NCI-H2227 (cell line): ENCODE data around the gene SEMG2.
A peak's percentile ranks its signal among the peaks of the same experiment; 100 is the strongest.

ENCODE experiments used
- DNase-seq: peaks from one replicate; lab custom pipeline; 2025; ENCODE audit not compliant: unreplicated experiment; lab: John Stamatoyannopoulos, UW

The SEMG2 gene

DNA sequence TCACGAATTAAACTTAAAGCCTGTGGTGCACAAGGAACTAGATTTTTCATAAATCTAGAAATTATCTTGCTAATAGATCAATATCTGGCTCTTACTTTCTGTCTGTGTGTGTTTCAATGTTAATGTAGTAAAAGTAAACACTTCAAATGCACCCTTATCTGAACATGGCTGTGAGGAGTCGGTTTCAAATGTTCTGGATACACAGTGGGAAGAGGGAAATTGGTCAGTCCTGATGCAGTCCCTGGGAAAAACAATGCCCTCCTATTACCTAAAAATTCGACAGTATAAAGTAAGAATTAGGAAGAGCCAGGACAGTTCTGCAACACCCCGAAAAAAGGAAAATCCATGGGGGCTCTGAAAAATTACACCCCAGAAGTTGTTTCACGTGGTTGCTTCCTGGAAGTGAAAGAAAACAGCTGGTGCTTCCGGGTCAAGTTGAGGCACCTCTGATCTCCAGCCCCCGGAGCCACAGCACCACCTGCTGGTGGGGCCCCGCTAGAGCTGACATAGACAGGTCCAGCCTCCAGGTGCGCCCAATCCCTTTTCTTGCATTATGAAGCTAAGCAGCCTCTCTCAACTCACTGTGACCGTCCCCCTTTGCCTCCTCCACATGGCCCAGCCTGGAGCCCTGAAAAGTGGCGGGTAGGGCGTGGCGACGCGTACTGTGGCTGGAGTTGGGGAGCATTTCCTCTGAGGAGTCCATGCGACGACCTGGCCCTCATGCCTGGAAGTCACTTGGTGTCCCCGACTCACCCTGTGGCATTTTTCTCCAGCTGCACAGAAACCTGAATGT lies 8.3 kb downstream of the SEMG2 start:
- DNase-seq, result peak; percentile 5

DNA sequence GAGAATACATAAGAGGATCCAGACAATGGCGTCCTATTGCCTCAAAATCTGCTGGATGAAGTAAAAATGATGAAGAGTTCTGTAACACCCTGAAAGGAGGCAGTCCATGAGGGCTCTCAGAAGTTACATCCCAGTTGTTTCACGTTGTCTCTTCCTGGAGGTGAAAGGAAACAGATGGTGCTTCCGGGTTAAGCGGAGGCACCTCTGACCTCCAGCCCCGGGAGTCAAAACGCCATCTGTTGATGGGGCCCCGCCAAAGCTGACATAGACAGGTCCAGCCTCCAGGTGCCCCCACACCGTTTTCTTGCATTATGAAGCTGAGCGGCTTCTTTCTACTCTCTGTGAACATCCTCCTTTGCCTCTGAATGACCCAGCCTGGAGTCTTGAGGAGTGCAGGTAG lies 9.5 kb downstream of the SEMG2 start:
- no peak for DNase-seq

DNA sequence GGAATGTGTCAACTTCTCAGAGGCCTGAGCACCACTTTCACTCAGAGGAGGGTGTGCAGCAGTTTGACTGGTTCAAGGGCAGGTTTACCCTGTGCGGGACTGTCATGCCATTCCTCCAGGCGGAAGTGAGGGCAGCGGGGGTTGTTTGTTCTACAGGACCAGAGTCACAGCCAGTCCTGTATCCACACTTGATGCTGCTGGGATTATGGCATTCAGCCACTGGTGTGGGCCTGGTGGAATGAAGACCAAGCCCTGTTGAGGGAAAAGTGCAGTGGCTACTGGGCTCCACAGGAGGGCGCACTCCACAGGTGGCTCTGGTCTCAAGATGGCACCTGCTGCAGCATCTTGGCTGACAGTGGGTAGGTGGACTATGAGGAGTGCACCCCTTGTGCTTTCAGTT lies 14.8 kb downstream of the SEMG2 start:
- no peak for DNase-seq

DNA sequence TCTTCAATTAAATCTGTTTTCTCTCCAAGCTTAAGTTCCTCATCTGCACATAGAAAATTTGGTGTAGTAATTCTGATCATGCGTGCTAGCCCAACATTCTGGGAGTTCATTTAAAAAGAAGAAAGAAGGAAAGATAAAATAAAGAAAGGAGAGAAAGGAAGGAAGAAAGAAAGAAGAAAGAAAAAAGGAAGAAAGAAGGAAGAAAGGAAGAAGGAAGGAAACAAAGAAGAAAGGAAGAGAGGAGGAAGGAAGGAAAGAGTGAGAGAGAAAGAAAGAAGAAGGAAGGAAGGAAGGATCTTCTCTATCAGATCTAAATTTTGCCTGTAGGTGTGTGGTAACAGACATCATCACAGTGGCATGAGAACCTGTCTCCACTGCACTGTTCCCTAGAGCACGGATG lies 17.0 kb downstream of the SEMG2 start:
- DNase-seq, result no peak

DNA sequence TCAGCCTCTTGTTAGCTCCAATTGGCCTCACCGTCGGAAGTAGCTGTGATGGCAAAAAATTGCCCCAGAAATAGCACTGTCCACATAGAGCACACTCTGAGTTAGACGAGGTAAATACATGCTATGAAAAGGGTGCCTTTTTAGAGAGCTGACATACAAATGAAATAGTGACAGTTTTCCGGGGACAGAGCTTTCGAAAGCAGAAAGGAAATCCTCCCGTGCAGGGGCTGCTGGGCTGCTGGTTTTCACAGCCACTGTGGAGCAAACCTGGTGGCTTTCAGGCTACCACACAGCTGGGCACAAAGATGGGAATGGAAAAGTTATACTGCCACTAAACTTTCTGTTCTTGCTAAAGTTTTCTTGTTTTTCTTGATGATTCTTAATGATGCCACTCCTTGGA lies 24.9 kb downstream of the SEMG2 start:
- no peak for DNase-seq

DNA sequence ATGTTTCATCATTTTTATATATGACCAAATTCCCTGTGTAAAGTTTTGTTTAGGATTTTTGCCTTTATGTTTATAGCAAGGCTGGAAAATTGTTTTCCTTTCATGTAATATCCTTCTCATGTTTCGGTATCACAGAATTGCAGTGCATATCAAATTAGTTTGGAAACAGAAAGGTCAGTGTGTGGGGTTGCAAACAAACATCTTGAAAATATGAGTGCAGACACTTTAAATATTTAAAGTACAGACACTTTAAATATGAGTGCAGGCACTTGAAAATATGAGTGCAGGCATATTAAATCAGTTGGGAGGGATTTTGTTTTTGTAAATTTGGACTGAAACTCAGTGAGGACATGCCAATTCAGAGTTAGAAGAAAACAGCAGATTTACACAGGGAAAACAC lies 26.7 kb downstream of the SEMG2 start:
- no peak for DNase-seq

DNA sequence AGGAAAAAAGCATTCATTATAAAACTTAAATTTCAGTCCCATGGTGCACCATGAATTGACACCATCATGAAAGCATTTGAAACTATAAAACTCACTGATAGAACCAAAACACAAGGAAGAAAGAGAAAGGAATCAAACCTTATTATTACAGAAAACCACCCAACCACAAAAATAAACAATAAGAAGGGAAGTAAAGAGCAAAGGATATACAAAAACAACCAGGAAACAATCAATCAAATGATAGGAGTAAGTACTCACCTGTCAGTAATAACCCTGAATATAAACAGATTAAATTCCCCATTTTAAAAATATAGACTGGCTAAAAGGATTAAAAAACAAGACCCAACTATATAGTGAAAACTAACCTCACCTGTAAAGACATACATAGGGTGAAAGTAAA lies 27.4 kb downstream of the SEMG2 start:
- no peak for DNase-seq

DNA sequence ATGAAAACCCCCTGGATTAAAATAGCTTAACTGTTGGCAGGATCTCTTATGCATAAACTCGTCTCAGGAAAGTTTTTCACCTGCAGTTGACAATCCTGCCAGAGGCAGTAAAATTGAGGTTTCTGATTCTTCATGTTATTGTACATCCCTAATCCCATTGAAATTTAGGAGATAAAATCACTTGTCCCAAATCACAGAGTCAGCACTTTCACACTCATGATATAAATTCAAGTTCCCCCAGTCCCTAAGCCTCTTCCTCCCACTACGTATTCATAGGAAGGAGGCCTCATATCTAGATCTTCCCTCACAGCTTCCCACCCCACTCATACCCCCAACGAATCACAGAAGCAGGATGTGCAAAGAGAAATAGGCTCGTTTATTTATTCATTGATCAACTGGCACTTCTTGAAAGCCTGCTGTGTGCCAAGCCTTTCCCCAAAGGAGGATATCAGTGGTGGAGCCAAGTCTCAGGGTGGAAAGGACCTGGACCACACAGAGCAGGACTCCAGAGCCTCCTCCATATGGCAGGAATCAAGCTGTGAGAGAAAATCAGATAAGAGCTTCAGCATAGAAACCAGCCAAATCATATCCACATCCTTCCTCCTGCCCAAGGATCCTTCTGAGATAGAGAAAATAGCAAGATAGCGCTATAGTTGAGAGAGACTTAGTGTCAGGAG lies 30.8 kb downstream of the SEMG2 start:
- DNase-seq, result no peak

DNA sequence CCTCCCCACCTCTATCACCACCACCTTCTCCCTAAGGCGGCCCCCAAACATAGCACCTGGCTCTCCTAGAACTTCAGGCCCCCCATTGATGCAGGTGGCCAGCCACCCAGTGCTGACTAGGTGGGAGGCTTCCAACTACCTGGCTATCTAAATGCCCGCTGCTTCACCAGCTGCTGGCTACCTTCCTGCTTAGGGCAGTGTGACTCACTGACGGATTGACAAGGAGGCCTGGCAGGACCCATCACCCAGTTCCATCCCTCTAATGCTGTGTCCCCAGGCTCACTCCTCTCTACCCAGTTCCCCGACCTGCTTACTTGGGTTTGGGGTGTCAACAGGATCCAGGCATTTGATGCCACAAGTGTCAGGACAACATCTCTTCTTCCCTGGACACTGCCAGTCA lies 32.1 kb downstream of the SEMG2 start:
- DNase-seq, result no peak

DNA sequence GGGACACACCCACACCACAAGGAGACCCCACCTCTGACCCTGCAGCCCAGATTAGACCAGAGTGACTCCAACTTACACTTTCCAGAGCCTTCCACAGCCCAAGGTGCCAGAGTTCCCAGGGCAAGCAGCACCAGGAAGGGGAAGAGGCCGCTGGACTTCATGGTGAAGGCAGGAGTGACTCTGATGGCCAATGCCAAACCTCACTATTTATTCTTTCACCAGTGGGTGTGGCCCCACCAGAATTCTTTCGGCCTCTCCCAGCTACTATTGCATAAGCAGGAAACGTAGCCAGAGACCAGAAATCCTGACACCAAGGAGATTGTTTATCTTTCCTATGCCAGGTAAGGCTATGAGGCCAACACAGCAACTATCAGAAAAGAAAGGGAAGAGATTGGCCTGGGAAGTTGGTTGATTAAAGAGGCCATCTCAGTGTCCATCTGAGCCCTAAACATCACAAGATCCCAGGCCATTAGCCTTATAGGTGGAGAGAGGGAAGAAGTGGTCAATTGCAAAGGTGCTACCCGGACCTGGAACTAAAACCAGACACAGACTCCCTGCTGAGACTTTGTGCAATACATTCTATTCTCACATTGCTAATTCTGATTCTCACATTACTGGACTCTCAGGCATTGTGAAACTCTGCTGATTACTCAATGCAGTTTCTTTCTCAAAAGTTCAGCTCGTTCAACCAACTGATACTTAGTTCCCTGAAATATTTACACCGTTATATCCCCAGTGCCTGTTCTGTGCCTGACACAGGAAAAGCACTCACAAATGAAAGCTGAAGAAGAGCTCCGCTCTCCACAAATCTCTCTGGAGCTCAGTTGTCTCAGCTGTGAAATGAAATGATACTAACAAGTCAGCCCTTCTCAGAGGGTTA lies 33.5 kb downstream of the SEMG2 start, which contains the start of gene SLPI:
TSS of gene SLPI (minus strand) at position 182 of the 880 bp plus-strand sequence. CDS start at position 161, 21 bp downstream.
- DNase-seq, result no peak

DNA sequence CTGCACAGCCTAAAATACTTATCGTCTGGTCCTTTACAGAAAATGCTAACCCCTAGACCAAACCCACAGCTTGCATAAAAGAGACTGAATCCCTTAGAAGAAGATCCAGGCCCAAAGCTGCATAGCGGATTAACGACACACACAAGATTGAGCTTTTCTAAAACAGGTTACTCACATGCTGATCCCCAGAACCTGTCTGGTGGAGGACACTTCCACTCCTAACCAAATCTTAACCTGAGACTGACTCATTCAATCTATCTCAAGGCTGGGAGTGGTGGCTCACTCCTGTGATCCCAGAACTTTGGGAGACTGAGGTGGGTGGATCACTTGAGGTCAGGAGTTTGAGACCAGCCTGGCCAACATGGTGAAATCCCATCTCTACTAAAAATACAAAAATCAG lies 36.0 kb downstream of the SEMG2 start:
- no peak for DNase-seq

DNA sequence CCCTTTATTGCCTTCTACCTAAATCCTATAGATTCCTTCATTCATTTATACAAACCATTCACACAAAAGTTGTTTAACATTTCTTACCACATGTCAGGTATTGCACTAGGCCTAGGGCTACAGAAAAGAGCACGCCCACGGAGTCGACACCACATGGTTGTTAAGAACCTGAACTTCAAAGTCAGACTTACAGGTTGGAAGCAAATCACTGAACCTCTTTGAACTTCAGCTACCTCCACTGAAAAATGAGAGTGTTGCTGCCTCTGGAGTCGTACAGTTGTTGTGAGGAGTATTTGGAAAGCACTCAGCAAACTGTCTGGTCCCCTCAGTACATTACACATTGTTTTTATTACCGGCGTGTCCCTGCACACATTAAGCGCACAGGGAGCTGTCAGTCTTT lies 36.5 kb downstream of the SEMG2 start:
- no peak for DNase-seq

DNA sequence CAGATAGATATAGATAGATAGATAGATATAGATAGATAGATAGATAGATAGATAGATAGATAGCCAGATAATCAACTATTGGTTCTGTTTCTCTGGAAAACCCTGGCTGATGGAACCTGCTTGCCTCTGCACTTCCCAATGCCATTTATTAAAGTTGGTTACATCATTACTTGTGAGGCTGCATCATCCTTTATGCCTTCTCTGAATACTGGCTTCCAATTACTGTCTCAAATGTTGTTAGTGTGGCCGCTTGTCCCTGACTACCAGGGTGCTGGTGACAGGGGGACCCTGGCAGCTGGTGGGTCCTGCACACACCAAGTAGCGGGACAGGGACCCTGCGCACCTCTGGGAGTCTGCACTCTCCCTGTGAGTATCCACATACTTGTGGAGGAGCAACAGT lies 37.1 kb downstream of the SEMG2 start:
- no peak for DNase-seq

DNA sequence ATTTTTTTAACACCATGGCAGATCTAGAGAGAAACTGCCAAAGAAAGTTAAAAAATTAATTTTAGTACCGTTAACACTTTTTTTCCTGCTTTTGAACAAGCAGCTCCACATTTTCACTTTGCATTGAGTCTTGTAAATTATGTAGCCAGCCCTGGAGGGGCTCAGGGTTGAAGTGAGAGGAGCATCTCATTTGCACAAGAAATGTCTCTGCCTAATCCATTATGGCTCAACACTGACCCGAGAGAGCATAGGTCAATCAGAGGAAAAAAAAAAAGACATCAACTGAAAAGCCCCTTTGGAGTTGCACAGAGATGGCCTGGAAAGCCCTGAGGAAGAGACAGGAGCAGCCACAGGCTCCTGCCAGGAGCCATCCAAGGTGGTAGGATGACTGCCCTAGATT lies 37.5 kb downstream of the SEMG2 start:
- no peak for DNase-seq

DNA sequence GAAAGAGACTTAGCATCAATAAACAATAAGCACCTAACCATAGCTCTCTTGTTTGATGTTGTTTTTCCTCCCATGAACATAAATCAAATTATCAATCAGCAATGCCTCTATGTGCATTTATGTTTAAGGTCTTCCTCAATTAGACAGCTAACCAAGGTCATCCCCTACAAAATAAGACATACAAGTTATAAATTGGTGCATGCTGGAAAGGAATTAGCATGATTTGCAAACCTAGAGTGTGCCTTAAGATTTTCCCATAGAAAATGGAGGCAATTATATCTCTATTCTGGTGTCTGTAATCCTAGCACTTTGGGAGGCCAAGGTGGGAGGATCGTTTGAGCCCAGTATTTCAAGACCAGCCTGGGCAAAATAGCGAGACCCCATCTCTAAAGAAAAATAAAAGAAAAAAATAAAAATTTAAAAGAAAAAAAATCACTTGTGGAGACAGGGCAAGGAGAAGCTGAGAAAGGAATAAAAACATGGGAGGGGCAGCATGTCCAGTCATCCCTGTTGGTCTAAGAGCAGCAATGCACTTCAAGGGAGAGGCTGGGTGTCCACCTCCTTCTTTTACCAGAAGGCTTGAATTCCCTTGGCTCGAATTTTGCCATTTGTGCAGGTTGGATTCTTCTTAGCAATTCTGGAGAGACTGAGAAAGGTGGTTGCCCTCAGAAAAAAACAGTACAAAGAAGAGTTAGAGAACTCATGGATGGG lies 42.5 kb downstream of the SEMG2 start:
- no peak for DNase-seq

DNA sequence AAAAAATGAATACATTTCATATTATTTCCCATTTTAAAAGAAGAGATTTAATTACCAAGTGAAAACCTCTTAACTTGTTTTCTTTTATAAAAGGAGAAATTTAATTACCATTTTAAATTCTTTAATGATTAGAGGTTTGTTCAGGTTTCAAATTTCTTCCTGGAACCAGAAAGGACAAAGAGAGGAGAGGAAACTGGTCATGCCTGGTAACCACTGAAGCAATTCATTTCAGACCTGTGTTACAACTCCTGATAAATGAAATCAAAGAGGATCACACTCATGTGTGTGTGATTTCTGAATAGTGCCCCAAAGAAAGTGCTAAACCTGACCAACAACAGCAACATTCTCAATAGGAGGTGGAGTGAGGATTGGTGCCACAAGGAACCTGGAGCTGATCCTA lies 45.8 kb downstream of the SEMG2 start:
- DNase-seq, result no peak

DNA sequence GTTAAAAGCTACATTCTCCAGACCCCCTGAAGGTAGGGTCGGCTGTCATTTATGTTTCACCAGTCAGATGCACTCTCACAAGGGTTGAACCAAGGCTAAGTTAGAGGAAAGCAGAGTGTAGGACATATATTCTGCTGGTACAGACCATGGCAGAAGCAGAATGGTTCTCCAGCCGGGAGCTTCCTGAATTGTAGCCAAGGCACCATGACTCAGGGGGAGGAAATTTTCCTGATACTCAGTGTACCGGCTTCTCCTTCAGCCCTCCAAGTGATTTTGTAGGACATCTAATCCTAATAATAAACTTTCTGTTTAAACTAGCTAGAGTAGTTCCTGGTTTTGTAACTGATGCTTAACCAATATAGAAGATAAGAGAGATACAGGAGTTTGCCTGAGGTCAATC lies 47.4 kb downstream of the SEMG2 start:
- DNase-seq, result no peak

DNA sequence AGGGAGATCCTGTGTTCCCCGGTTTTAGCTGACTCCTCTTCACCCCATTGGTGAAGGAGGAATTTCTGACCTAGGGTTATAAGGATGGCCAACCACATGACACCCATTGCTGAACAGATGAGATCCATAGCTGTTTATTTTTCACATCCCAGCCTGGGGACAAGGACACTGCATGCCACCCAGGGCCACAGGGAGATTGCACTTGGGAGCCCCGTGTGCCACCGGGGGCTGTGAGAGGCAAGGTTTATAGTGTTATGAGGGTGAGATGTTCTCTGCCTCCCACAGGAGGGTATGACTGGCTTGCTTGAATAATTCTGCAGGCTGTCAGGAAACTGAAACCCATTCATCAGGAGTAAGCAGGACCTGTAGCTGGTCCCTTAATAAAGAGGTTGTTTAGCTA lies 47.9 kb downstream of the SEMG2 start:
- DNase-seq, result no peak

DNA sequence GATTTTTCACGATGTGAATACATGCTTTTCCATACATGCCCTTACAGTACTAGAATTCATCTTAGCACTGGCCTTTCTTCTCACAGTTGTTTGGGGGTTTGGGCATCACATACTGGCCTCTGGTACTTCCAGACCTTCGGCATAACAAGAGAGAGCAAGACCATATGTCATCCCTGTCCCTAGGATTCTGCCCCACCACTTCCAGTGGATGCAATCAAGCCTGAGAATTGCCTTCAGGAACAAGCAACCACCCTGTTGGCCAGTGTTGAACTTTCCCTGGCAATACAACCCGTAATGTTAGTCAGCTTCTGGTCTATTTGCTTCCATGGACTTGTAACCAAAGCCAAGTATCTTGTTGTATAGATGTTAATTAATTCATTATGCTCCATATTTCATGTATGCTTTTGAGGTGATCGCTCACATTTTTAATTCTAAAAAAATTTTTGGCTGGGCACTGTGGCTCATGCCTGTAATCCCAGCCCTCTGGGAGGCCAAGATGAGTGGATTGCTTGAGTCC lies 48.6 kb downstream of the SEMG2 start:
- DNase-seq, result no peak
